GM06990 (cell line): ENCODE measurements around the gene AGO1.

Experiments
- DNase-seq: peaks from one replicate; pipeline ENCODE4 v3.0.0-alpha.2; 2011; ENCODE audit not compliant: insufficient read length; ENCODE audit errors: extremely low read depth
- H3K27me3 ChIP-seq: replicated peaks from 2 replicates; pipeline ENCODE4 v1.6.0; 2011; ENCODE audit warnings: low read length; ENCODE audit not compliant: control insufficient read depth, insufficient read depth
- H3K36me3 ChIP-seq: 2 replicates; pipeline ENCODE4 v1.5.1; 2011; ENCODE audit warnings: low read length; ENCODE audit not compliant: control insufficient read depth, insufficient read depth
- H3K4me3 ChIP-seq: replicated peaks from 2 replicates; pipeline ENCODE4 v1.5.1; 2011; ENCODE audit warnings: low read depth, mild to moderate bottlenecking, control low read depth, low read length
- CTCF ChIP-seq: IDR thresholded peaks from 2 replicates; pipeline ENCODE4 v1.5.1; 2011; ENCODE audit warnings: low read length, control low read depth, mild to moderate bottlenecking, inconsistent platforms; ENCODE audit not compliant: insufficient read depth, poor library complexity, severe bottlenecking

AGO1 gene

GRCh38 chr1:35901235-35901634 is 18.2 kb downstream of the AGO1 start:
- peaks cover 2% of the 10 kb centered on the region for H3K36me3 ChIP-seq
- no peak for DNase-seq
- no peak for TF ChIP-seq CTCF
- no peak overlapping the region for H3K4me3 ChIP-seq
- no peaks in the 10 kb centered on the region for H3K27me3 ChIP-seq

DNA sequence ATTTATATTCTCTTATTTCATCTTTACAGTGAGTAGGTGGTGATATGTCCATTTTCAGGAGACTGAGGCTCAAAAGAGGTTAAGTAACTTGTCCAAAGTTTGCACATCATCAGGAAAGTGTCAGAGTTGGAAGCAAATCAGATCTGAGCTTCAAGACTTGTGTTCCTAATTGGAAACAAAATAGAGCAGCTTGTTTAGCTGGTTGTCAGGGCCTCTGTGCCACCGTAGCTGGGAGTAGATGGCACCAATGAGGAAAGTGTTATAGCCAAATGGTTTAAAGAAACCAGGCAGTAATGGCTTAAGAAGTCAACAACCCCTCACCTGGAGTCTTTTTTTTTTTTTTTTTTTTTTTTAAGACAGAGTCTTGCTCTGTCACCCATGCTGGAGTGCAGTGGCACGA is 19.7 kb downstream of the AGO1 start:
- TF ChIP-seq CTCF, result no peak
- DNase-seq, result no peak
- no peaks in the 10 kb centered on the region for H3K27me3 ChIP-seq
- no peak overlapping the region for H3K4me3 ChIP-seq
- H3K36me3 ChIP-seq, result peaks cover 2% of the 10 kb centered on the region

DNA sequence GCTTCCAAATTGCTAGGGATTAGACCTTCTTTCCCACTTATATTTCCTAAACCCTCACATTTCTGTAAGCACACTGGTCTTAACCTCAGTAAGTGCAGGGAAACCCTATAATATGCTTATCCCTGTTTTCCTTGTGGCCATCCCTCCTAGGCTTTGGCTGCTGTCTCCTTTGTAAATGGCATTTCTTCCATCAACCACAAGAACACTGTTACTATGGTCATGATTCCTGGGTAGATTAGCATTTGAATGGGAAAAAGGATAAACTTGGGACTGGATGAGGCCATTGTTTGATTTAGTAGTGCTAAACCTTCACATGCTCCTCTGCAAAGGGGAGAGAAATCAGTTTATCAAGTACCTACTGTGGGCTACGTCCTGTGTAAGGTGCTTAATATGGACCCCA is 31.7 kb downstream of the AGO1 start:
- no peak for TF ChIP-seq CTCF
- peaks cover 24% of the 10 kb centered on the region for H3K36me3 ChIP-seq
- no peak for DNase-seq

DNA sequence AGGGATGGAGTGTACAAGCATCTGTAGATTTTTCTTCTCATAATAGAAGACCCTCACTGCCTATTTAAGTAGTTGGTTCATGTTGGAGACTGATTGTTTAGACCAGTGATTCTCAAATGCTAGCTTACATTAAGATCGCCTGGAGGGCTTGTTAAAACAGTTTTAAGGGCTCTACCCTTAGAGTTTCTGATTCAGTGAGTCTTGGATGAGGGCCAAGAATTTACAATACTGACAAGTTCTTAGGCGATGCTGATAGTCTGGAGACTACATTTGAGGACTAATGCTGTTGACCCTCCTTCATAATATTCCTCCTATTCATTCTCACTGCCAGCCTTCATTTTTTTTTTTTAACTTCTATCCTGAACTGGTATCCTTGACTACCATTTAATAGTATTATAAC is 32.7 kb downstream of the AGO1 start:
- Histone ChIP-seq H3K27me3 (no peaks in the 10 kb centered on the region), H3K4me3 (no peak overlapping the region), H3K36me3 (peaks cover 22% of the 10 kb centered on the region)
- no peak for DNase-seq
- TF ChIP-seq CTCF, result no peak

More for the DNA sequence above, 31.7 kb downstream of the AGO1 start:
- H3K27me3 ChIP-seq, result no peaks in the 10 kb centered on the region
- no peak overlapping the region for H3K4me3 ChIP-seq

DNA sequence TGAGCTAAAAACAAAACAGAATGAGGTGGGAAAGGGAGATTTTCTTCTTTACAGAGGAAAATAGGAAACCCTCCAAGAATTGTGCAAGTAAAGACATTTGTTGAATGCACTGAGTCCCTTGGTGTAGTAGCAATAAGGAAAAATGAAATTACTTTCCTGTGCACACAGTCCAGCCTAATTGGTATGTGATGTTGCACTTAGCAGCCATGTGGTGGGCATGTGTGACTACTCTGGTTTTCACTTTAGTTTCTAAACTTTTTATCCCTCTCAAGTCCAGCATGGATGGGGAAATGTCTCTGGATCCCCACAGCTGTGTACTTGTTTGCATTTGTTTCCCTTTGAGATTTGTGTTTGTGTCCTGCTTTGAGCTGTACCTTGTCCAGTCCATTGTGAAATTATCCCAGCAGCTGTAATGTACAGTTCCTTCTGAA is 40.8 kb downstream of the AGO1 start:
- peaks cover 2% of the 10 kb centered on the region for H3K36me3 ChIP-seq
- no peak for DNase-seq
- no peaks in the 10 kb centered on the region for H3K27me3 ChIP-seq
- TF ChIP-seq CTCF, result no peak
- no peak overlapping the region for H3K4me3 ChIP-seq

DNA sequence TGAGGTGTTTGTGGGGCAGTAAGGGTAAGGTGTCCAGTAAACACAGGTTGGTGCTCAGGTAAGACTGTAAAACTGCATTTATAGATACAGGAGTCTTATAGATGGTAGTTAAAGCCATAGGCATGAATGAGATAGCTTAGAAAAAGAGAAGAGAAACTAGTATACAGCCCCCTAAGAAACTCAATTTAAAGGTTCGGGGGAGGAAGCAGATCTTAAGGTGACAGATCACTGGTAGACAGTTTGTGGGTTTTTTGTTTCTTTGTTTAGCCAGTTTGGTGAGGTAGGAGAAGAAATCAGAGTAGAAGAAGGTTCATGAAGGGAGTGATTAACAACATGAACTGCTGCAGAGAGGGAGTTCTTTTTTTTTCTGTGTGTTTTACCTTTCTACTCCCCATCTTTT is 41.8 kb downstream of the AGO1 start:
- Histone ChIP-seq H3K4me3 (no peak overlapping the region), H3K27me3 (no peaks in the 10 kb centered on the region), H3K36me3 (no peaks in the 10 kb centered on the region; the same call in none of the 2 replicates)
- DNase-seq, result no peak
- no peak for TF ChIP-seq CTCF
